GM21529 (cell line): ENCODE measurements around the gene MAP7.
"Not testable (repeated sequence)": the region's sequence is repeated elsewhere in the genome, so short reads cannot be mapped to it uniquely, and the experiment has no call there.

Experiments used
- ATAC-seq: cut with Tn5 transposase; IDR thresholded peaks from one replicate; pipeline ENCODE4 v1.9.1; 2021; ENCODE audit not compliant: unreplicated experiment

MAP7 gene

DNA sequence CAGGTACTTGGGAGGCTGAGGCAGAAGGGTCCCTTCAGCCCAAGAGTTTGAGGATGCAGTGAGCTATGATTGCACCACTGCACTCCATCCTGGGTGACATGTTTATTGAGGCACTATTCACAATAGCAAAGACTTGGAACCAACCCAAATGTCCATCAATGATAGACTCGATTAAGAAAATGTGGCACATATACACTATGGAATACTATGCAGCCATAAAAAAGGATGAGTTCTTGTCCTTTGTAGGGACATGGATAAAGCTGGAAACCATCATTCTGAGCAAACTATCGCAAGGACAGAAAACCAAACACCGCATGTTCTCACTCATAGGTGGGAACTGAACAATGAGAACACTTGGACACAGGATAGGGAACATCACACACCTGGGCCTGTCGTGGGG is 149.0 kb downstream of the MAP7 start:
- not testable (repeated sequence) for ATAC-seq

DNA sequence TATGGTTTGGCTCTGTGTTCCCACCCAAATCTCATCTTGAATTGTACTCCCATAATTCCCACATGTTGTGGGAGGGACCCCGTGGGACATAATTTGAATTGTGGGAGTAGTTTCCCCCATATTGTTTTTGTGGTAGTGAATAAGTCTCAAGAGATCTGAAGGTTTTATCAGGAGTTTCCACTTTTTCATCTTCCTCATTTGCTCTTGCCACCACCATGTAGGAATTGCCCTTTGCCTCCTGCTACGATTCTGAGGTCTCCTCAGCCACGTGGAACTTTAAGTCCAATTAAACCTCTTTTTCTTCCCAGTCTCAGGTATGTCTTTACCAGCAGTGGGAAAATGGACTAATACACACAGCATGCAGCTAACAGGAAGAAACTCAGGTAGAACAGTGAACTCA is 151.8 kb downstream of the MAP7 start:
- no peak for ATAC-seq

DNA sequence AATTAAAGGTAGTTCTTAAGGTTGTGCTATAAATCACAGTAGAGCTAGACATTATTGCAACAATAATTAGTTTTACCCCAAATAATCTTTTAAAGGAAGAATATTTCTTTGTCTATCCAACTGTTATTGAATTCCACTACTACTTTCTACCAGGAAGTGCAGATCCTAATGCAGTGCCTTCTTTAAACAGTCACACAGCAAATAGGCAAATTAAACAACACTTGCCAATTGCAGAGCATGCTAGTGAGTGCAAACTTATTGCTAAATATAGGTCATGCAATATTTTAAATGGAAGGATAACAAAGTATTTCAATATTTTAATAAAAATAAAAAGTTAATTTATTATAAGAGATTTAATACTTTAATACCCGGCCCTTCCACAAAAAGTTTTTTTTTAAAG is 153.3 kb downstream of the MAP7 start:
- no peak for ATAC-seq

DNA sequence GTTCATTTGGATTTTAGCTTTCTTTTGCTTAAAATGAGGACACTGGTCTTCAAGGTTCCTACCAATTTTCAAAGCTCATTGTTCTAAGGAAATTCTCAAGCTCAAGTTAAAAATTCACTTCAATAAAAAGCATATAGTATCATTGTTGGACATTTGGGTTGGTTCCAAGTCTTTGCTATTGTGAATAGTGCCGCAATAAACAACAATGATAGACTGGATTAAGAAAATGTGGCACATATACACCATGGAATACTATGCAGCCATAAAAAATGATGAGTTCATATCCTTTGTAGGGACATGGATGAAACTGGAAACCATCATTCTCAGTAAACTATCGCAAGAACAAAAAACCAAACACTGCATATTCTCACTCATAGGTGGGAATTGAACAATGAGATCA is 159.3 kb downstream of the MAP7 start:
- not testable (repeated sequence) for ATAC-seq

DNA sequence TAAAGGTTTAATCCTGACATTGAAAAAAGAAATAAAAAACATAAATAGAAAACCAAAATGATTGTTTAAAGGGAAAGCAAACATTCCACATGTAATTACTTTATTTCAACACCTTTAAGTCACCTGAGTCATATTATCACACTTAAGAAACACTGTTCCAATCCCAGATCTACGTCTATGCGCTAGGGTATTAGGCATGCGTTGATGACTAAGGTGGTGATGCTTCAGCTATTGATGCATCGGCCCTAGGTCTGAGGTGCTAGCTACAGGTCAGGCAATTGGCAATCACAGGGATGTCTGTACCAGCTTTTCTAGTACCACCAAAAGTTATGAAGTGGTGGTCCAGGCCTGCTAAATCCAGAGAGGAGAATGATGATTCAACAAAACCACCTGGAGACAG is 162.9 kb downstream of the MAP7 start:
- ATAC-seq = no peak

DNA sequence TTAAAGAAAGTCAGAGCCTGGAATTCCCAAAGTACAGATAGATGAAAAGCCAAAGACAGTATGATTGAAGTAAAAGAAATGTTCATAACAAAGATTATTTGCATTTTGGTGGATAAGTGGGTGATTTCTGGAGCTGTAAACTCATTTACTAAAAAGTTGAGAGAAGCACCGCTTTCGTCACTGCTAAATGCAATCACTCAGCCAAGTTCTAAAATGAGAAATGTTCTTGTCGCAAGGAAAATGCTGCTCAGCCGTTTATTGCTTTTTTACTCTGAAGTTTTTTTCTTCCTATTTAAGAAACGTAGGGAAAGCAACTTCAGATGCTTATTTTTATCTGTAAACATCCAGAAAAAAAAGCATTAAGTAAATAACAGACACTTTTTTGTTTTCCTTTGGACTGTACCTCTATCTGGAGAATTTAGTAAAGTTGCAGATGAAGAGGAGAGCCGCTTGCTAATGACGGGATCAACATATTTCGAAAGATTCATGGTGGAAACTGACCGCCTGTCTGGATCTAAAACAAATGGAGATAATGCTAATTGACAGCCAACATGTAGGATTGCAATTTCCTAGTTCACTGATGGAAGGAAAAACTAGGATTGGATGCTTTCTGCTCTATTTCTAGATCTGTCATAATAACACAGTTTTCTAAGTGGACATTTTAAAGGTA is 166.8 kb downstream of the MAP7 start:
- no peak for ATAC-seq

DNA sequence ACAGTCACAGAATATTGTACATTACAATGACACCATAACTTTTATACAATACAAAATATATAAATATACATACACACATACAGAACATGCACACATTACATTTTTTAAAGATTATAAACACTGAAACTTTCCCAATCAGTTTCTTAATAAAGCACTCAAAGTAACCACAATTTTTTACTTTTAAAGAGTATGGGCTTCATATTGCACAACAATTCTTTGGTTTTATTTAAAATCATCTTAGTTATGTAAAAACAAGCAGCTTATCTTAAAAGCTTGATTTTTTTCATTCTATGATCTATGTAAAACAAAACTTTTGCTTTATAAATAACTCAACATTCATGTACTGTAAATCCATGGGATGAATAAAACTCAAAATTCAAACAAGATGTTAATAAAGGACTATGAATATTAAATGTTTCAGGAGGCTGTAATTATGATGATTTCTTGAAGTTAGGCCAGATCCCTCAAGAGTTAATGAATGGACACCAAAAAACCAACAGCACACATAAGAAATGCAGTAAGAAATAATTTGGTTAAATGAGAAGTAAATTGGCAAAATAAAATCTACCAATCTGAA is 167.5 kb downstream of the MAP7 start:
- no peak for ATAC-seq

DNA sequence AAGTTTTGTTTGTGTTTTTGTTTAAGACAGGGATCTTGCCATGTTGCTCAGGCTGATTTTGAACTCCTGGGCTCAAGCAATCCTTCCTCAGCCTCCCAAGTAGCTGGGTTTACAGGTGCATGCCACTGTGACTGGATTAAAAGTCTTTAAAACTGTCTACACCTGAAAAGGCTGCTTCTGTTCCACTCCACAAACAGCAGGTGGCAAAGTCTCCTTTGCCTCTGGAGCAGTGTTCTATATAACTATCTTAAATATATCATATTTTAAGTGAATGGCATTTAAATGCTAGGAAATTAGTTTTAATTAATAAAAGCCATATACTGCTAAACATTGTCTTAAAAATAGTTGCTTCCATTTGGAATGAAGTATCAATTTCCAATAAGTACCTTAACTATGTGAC is 171.3 kb downstream of the MAP7 start:
- no peak for ATAC-seq

DNA sequence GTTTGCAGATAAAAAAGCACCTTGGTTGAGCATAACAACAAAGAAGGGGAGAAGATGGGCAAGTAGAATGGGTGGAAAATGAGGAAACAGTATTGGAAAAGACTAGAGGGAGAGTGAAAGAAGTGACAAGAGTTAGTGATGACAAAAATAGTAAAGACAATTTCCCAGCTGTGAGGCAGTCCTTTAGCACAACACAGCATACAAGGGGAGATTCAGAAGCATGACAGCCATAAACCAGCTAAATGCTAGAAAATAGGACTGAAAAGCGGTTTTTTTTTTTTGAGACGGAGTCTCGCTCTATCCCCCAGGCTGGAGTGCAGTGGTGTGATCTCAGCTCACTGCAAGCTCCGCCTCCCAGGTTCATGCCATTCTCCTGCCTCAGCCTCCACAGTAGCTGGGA is 174.4 kb downstream of the MAP7 start:
- ATAC-seq = not testable (repeated sequence)

DNA sequence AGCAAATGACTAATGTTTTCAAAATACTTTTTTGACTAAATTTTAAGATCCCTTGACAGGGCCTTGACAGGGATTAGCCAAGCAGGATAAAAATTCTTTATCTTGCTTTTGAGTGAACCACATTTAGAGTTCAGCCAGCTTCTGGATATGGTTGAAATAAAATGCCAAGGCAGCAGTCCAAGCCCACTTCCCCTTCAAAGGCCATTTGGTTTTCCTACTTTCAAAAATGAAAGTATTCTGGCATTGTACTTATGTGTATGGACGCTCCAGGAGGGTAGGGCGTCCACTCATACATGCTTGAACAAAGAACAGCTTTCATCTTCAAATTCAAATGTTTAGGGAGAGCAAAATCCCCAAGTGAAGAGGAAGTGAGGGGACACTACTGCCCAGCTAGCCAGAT is 178.3 kb downstream of the MAP7 start:
- ATAC-seq = no peak

DNA sequence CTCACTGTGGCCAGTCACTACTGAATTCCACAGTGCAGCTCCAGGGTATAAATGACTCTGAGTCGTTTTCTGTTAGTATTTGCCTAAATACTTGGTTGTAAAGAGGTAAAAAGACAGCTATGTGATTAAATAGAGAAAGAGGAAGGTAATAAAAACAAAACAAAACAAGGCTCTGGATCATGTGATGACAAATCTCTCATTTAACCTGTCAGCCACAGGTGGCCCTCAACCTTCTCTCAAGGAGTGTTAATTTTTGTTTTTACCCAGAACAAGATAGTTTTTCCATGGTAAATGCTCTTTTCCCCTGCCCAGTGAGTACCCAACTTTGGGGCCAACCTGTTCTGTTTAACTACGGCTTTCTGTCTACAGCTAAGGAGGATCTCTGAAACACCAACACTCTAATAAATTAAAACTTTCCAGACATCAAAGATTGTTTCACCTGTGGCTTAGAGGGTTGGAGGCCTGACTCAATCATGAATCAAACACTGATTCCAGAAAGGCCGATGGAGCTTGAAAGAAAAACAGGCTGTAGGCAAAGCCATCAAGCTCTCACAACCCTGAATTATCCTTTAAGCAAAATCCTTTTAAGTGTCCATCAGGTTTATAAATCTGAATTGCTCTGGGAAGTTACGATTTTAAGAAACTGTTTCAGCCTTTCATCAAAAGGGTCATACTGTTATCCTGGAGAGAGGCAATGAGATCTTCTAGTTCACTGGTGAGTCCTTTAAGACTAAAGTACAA is 179.1 kb downstream of the MAP7 start:
- no peak for ATAC-seq

DNA sequence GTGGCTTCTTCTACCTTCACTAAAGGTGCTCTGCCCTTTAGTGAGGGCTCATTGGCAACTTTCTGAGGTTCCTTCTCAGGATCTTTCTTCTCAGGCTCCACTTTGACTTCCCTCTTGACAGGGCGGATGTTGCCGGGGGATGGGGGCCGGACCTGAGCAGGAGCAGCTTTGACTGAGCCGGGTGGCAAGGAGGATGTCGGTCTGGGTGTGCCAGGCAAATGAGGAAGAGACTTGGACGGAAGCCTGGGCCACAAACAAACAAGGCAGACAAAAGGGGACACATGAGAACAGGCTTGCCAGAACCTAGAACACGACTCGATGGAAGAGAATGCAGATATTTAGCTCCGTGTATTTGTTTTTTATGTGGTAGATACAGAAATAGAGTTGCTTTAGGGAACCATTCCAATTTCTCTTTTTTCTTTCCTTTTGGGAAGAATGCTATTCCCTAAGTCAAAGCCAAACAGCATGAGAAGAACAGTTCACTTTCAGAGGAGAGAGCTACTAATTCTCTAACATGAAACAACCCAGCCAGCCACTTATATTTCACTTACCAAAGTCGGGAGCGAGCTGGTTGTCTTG is 184.4 kb downstream of the MAP7 start:
- no peak for ATAC-seq

DNA sequence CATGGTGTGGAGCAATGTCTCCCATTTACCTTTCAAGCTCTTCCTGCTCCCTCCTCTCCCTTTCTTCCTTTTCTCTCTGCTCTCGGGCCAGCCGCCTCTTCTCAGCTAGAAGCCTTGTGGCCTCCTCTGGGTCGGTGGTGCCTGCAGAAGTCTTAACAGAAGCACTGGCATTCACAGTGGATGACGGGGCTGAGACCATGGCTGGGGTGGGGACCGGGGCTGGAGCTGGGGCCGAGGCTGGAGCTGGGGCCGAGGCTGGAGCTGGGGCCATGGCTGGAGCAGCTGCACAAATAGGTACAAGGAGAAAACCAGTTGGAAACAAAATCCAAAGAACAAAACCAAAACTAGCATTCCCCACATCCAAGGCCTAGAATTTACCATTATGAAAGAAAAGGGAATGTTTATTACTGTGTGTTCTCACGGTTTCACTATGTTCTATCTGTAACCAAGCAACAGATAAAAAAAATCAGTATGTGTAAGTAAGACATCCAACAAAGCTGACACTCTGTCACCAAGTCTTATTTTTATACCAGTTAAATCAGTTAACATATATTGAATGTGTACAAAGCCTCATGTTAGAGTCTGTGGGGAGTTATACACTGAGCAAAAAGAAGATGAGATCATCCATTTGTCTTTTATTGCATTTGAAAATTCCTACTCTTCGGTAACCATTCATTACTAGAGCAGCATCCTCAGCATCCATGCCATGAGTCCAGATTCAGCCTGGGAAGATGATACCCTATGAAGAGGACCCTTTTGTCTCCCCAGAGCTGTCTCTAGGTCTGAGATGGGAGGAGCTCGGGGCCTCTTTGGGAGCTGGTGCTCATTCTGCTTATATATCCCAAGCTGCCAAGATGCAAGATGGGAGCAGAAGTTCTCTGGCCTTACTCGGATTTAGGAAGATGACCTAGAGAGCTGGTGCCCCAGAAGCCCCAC is 187.5 kb downstream of the MAP7 start:
- ATAC-seq = no peak

DNA sequence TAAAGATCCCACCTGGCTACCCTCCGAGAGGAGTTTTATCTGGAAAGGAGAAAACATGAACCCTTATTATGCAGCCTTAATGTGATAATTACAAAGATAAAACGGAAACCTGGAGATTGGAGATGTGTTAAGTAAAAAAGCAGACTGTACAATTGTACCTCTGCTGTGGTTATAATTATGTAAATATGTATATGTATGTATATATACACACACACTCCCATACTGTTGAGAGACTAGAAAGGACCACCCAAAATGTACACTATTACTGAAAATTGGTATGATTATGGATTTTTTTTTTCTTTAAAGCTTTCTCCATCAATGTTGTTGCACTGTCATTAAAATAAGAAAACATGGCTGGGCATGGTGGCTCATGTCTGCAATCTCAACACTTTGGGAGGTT is 188.4 kb downstream of the MAP7 start:
- no peak for ATAC-seq

DNA sequence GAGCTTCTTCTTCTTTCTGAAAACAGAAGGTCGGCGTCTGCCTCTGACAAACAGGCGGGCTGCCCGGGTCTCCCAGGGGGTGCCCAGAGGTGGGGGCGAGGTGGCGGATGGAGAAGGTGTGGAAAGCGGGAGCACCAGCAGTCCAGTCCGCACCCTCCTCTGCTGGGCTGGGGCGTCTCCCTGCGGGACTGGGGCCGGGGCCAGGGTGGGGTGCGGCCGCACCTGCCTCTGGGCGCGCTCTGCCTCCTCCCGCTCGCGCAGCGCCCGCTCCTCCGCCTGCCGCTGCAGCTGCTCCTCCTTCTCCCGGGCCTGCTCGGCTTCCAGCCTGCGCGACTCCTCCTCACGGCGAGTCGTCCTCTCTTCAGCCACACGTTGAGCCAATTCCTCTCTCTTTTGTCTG is 189.4 kb downstream of the MAP7 start:
- ATAC-seq = no peak

DNA sequence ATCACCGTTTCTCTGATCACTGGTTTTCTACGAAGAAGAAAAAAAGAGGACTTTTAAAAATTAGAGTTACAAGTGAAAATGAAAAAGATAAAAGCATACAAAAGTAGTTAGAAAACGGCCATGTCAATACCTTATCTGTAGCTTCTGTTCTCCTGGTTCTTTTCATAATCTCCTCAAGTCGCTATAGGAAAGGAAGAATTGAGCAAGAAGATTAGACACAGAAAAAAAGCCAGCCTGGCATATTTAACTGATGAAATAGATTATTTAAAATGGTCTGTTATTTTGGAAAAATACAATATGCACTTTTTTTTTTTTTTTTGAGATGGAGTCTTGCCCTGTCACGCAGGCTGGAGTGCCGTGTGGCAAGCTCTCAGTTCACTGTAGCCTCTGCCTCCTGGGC is 190.4 kb downstream of the MAP7 start:
- no peak for ATAC-seq

DNA sequence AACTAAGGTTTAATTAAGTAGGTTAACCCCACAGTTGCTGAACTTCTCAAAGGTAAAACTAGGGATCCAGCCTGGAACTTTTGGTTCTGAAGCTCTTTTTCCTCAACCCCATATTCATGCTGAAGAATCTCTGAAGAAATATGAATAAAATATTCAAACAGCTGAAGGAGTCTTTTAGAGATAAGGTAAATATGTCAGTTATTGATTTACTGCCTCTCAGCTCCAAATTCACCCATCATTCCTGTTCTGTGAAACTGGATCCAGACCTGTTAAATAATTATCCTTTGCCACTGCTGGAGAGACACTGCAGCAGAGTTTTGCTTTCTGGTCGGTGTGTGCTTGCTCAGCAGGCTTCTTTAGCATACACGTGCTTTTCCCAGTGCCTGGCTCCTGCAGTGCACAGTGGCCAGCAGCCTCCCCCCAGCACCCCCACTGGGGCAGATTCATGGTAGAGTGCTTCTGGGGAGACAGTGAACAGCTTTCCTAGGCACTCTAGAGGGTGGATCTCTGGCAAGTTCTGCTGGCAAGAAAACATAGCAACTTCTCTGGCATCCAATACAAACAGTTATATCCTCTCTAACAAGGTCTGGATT is 198.6 kb downstream of the MAP7 start:
- no peak for ATAC-seq

DNA sequence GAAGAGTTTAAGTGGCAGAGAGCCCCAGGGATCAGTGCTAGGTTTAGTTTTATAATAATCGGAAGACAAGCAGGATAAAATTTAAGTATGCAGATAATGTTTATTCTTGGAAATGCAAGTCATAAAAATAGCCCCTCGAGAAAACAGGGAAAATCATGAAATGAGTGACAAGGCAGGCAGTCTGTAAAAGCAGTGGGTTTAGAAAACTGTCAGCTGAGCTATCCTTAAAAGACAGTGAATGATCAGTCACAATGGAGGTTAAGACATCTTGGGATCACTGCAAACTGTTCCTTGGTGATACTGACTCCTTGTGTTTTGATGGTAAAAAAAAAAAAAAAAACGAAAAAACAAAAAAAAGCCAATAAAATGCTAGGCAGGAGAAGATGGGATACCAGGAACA is 199.3 kb downstream of the MAP7 start:
- ATAC-seq = no peak

DNA sequence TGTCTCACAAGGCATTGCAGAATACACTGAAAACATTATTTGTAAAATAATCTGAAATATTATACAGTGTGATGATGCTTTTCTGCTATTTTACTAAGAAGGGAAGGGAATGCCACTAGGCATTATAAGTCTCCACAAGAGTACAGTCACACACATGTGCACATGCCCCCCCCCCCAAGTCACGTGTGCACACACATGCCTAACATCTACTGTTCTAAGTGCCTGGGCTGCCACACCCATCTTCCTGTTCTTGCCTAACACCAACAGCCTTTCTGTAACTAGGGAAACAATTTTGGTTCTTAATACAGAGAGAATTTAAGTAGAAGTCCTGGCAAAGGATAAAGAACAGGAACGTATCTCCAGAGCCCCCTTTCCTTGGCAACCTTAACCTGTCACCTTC is 202.4 kb downstream of the MAP7 start:
- ATAC-seq = no peak

DNA sequence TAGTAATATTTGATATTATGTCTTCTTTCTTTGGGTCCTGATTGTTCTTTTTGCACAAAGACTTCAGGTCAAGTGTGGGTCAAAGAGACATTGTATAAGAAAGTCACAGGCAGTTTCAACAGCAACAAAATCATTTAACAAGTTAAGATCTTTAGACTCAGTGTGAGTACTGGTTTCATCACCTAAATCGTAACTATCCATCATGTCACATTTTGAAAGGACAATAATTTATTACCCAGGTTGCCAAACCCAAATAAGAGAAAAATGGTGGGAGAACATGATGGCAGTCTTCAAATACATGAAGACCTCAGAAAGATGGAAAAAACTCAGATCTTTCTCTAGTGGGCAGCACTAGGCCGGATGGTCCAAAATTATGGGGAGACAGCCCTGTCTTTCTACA is 205.1 kb downstream of the MAP7 start:
- no peak for ATAC-seq

DNA sequence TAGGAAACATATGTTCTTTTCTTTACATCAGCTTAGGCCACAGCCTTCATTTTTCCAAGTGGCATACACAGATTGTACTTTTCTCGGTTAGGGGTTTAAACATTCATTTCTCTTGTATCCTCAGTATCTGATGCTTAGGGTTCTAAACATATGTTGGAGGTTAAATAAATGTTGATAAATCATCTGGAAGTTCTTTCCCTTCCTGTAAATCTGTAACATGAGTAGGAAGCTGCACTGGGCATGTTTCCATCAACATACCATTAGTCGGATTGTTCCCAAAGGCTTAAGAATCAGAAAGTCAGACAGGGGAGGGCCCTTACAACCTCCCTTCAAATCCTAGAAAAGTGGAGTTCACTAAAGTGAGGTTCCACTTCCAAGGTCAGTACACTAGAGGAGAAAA is 205.8 kb downstream of the MAP7 start:
- ATAC-seq = no peak
